ENCODE measurements around the gene THSD7A. TPM values are rescaled to one million over a fixed set of nuclear protein-coding genes. Genes with fewer than 3 reads are reported as not detected.

THSD7A gene
- total RNA-seq, 4 donors from 2014 or later: 11.4 to 24.7 (median 15.2) TPM

GRCh38 chr7:11689096-11689495, 142.9 kb downstream of the THSD7A start:
- Histone ChIP-seq H3K27me3 (no peaks in the 10 kb centered on the region), H3K27ac (no peak overlapping the region), H3K4me3 (no peak overlapping the region), H3K9me3 (peaks cover 0 to 10% (median 4%) of the 10 kb centered on the region in 4 donors), H3K4me1 (peaks cover 0 to 8% (median 0%) of the 10 kb centered on the region in 4 donors), H3K36me3 (no peaks in the 10 kb centered on the region)
- DNase-seq (ENCODE audit: low spot score in 2 of 2): no peak
- no peak for TF ChIP-seq EP300 (IDR thresholded peaks at IDR 0.05)
- WGBS, 2 donors: 31 to 34% methylated on average over 2 of the region's 2 CpGs

GRCh38 chr7:11681461-11681860, 150.5 kb downstream of the THSD7A start:
- H3K36me3 ChIP-seq: no peaks in the 10 kb centered on the region
- no peak overlapping the region for H3K4me3 ChIP-seq
- no peaks in the 10 kb centered on the region for H3K4me1 ChIP-seq
- H3K27ac ChIP-seq: no peak overlapping the region
- no peak for DNase-seq (ENCODE audit: low spot score in 2 of 2)
- H3K9me3 ChIP-seq: peaks cover 0 to 48% (median 10%) of the 10 kb centered on the region in 4 donors
- H3K27me3 ChIP-seq: no peaks in the 10 kb centered on the region
- WGBS, 2 donors: 82 to 89% methylated on average over 3 of the region's 3 CpGs
- TF ChIP-seq EP300 (IDR thresholded peaks at IDR 0.05) (no peak), POLR2A (IDR thresholded peaks at IDR 0.05) (no peak)
- TF ChIP-seq, protein P1, sequence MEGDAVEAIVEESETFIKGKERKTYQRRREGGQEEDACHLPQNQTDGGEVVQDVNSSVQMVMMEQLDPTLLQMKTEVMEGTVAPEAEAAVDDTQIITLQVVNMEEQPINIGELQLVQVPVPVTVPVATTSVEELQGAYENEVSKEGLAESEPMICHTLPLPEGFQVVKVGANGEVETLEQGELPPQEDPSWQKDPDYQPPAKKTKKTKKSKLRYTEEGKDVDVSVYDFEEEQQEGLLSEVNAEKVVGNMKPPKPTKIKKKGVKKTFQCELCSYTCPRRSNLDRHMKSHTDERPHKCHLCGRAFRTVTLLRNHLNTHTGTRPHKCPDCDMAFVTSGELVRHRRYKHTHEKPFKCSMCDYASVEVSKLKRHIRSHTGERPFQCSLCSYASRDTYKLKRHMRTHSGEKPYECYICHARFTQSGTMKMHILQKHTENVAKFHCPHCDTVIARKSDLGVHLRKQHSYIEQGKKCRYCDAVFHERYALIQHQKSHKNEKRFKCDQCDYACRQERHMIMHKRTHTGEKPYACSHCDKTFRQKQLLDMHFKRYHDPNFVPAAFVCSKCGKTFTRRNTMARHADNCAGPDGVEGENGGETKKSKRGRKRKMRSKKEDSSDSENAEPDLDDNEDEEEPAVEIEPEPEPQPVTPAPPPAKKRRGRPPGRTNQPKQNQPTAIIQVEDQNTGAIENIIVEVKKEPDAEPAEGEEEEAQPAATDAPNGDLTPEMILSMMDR (IDR thresholded peaks at IDR 0.05): no peak

DNA sequence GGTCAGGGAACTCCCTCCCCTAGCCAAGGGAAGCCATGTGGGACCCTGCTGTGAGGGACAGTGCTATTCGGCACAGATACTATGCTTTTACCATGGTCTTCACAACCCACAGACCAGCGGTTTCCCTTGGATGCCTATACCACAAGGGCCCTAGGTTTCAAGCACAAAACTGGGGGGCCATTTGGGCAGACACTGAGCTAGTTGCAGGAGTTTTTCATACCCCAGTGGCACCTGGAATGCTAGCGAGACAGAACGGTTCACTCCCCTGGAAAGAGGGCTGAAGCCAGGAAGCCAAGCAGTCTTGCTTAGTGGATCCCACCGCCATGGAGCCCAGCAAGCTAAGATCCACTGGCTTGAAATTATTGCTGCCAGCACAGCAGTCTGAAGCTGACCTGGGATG, 156.8 kb downstream of the THSD7A start:
- H3K4me3 ChIP-seq: no peak overlapping the region
- WGBS, 2 donors: 95 to 97% methylated on average over 5 of the region's 5 CpGs
- peaks cover 0 to 46% (median 2%) of the 10 kb centered on the region in 4 donors for H3K9me3 ChIP-seq
- no peaks in the 10 kb centered on the region for H3K27me3 ChIP-seq
- no peaks in the 10 kb centered on the region for H3K4me1 ChIP-seq
- H3K27ac ChIP-seq: no peak overlapping the region
- TF ChIP-seq EP300 (IDR thresholded peaks at IDR 0.05) (no peak), POLR2A (IDR thresholded peaks at IDR 0.05) (no peak)
- TF ChIP-seq, protein P1 (IDR thresholded peaks at IDR 0.05): no peak
- peaks cover 0 to 5% (median 0%) of the 10 kb centered on the region in 3 donors for H3K36me3 ChIP-seq
- DNase-seq (ENCODE audit: low spot score in 2 of 2): no peak

DNA sequence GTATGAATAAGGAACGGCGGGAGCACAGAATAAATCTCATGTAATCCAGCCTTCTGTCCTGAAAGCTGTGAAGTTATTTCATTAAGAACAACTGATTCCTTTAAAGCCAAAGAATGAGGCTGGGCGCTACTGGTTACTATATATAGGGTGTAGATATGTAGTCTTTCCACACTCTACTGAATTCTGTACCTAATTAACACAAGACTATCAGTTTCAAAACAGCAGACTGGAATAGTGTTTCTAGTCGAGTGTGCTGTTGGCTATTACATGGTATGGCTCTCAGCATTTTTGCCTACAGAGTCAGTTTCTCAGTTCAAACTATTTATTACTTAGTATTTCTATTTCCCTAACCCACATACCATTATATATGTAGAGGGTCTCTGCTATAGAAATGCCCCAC, 163.3 kb downstream of the THSD7A start:
- Histone ChIP-seq H3K27ac (no peak overlapping the region), H3K36me3 (no peaks in the 10 kb centered on the region), H3K9me3 (peaks cover 0 to 4% (median 0%) of the 10 kb centered on the region in 4 donors), H3K4me1 (no peaks in the 10 kb centered on the region), H3K4me3 (no peak overlapping the region), H3K27me3 (no peaks in the 10 kb centered on the region)
- 82 to 86% methylated on average over 4 of the region's 4 CpGs for WGBS, 2 donors
- TF ChIP-seq, protein P1 (IDR thresholded peaks at IDR 0.05): no peak
- no peak for TF ChIP-seq POLR2A (IDR thresholded peaks at IDR 0.05)
- TF ChIP-seq EP300 (IDR thresholded peaks at IDR 0.05): no peak
- no peak for DNase-seq (ENCODE audit: low spot score in 2 of 2)

- WGBS, 2 donors: 77 to 78% methylated on average over 2 of the region's 2 CpGs
- no peaks in the 10 kb centered on the region for H3K27me3 ChIP-seq
- no peak overlapping the region for H3K4me3 ChIP-seq
- TF ChIP-seq EP300 (IDR thresholded peaks at IDR 0.05): no peak
- no peak overlapping the region for H3K27ac ChIP-seq
- DNase-seq (ENCODE audit: low spot score in 2 of 2): no peak
- H3K36me3 ChIP-seq: no peaks in the 10 kb centered on the region
- no peaks in the 10 kb centered on the region for H3K9me3 ChIP-seq
- no peaks in the 10 kb centered on the region for H3K4me1 ChIP-seq
These were observed 164.2 kb downstream of the THSD7A start for GRCh38 chr7:11667810-11668185.

- Histone ChIP-seq H3K27me3 (no peaks in the 10 kb centered on the region), H3K27ac (no peak overlapping the region), H3K4me1 (no peaks in the 10 kb centered on the region), H3K4me3 (no peak overlapping the region), H3K9me3 (no peaks in the 10 kb centered on the region), H3K36me3 (no peaks in the 10 kb centered on the region)
- no peak for DNase-seq (ENCODE audit: low spot score in 2 of 2)
- 95 to 96% methylated on average over 7 of the region's 7 CpGs for WGBS, 2 donors
- no peak for TF ChIP-seq EP300 (IDR thresholded peaks at IDR 0.05)
- TF ChIP-seq, protein P1 (IDR thresholded peaks at IDR 0.05): no peak
- no peak for TF ChIP-seq POLR2A (IDR thresholded peaks at IDR 0.05)
These were observed 164.8 kb downstream of the THSD7A start for GRCh38 chr7:11667071-11667809.

Data from tibial nerve (tissue), 4 donors.